Activated naive CD4-positive, alpha-beta T cell treated with anti-CD3 and anti-CD28 coated beads, Interleukin-2, amount 50 U/mL, for 24 hours (primary cell): ENCODE results near the gene FAM90A1.
"Not testable (repeated sequence)": the region's sequence is repeated elsewhere in the genome, so short reads cannot be mapped to it uniquely, and the experiment has no call there.

Source experiments
- H3K27ac Mint-ChIP-seq: one replicate; pipeline ENCODE4 v1.8.0; 2021; ENCODE audit warnings: mild to moderate bottlenecking, mixed read lengths
- H3K27me3 Mint-ChIP-seq: one replicate; pipeline ENCODE4 v1.8.0; 2021; ENCODE audit warnings: mixed read lengths
- H3K36me3 Mint-ChIP-seq: one replicate; pipeline ENCODE4 v1.8.0; 2021; ENCODE audit warnings: mixed read lengths
- H3K4me1 Mint-ChIP-seq: one replicate; pipeline ENCODE4 v1.8.0; 2021; ENCODE audit warnings: mixed read lengths
- H3K4me3 Mint-ChIP-seq: one replicate; pipeline ENCODE4 v1.8.0; 2021; ENCODE audit warnings: mild to moderate bottlenecking, mixed read lengths
- H3K9me3 Mint-ChIP-seq: one replicate; pipeline ENCODE4 v1.8.0; 2021; ENCODE audit warnings: mixed read lengths

The FAM90A1 gene

DNA sequence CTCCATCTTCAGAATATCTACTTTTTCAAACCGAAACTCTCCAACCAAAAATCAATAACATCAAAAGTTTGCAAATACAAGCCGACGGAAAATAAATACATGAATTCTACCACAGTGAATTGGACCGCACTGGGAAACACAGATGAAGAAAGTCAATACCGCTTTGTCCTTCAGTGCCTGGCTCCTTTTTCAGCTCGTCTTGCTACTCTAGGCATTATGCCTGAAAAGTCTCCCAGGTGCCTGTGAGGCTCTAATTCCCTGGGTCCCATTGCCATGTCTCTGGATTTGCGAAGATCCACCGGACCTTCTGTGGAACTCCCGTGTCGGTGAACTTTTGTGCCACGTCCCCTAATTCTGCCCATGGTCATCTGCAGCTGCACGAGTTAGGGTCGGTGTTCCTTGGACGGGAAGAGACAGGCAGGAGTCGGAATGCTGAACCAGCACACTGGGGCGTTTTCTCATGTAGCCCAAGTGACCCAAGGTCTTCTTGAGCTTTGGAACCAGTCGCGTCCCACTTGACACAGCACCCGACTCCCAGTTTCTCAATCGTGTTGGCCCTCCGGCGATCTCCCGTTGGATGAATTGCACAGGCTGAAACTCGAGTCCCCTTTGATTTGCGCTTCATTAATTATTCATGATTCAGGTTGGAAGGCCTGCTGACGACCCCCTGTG, 8.6 kb downstream of the FAM90A1 start:
- not testable (repeated sequence) for H3K36me3 Mint-ChIP-seq, H3K4me3 Mint-ChIP-seq, H3K27ac Mint-ChIP-seq, H3K4me1 Mint-ChIP-seq, H3K9me3 Mint-ChIP-seq, H3K27me3 Mint-ChIP-seq

DNA sequence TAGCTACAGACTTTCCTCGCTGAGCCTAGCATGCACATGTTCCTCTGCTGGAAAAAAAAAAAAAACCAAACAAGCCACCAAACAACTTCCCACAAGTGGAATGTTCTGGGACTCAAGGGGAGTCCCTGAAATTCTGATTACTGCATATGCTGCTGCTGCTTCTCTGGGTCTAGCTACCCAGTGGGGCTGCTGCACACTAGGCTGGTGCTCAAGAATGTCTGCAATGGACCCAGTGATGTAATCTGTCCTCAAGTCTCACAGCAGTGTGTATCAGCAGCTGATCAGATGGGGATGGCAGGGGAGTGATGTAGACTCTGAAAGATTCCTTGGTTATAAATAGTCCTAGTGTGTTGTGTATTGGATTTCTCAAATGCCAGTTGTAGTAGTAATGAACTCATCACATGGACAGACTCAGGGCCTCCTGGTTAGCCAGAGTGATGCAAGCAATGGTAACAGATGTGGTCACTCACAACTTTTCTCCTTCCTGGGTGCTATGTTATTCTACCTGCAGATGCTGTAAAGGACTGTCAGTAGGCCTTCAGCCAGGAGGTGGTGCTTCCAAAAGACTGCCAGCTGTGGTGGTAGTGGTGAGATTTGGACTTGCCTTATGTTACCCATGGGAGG, 29.6 kb downstream of the FAM90A1 start:
- not testable (repeated sequence) for H3K36me3 Mint-ChIP-seq, H3K9me3 Mint-ChIP-seq

DNA sequence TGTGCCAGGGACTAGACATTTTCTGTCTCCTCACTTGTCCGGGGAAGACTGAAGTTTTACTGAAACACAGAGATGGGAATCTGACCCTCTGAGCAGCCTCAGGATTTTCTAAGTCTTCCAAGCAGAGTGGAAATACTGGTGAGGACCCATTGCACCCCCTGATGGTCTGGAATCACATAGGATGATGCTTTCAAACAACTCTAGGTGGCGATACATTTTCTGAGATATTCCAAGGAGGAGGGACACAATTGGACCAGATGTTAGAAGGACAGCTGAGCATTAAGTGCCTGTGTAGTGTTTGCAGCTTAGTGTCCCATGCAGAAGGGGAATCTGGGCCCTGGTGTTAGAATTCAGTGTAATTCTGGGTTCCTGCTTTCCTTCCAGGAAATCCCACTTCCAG, 39.3 kb downstream of the FAM90A1 start:
- not testable (repeated sequence) for H3K4me3 Mint-ChIP-seq, H3K27ac Mint-ChIP-seq, H3K36me3 Mint-ChIP-seq, H3K4me1 Mint-ChIP-seq, H3K27me3 Mint-ChIP-seq, H3K9me3 Mint-ChIP-seq

More for the DNA sequence above, 29.6 kb downstream of the FAM90A1 start:
- not testable (repeated sequence) for H3K4me3 Mint-ChIP-seq, H3K27me3 Mint-ChIP-seq, H3K27ac Mint-ChIP-seq, H3K4me1 Mint-ChIP-seq

- not testable (repeated sequence) for H3K36me3 Mint-ChIP-seq, H3K27ac Mint-ChIP-seq, H3K4me3 Mint-ChIP-seq, H3K27me3 Mint-ChIP-seq, H3K9me3 Mint-ChIP-seq
- H3K4me1 Mint-ChIP-seq = peaks cover 19% of the 10 kb centered on the region
Observed at GRCh38 chr12:8184206-8184605, 43.2 kb downstream of the FAM90A1 start.

GRCh38 chr12:8183346-8183745, 44.1 kb downstream of the FAM90A1 start:
- not testable (repeated sequence) for H3K4me3 Mint-ChIP-seq, H3K36me3 Mint-ChIP-seq, H3K9me3 Mint-ChIP-seq, H3K27ac Mint-ChIP-seq, H3K27me3 Mint-ChIP-seq
- H3K4me1 Mint-ChIP-seq = peaks cover 19% of the 10 kb centered on the region

- H3K27ac Mint-ChIP-seq, H3K4me3 Mint-ChIP-seq, H3K9me3 Mint-ChIP-seq, H3K27me3 Mint-ChIP-seq, H3K36me3 Mint-ChIP-seq: not testable (repeated sequence)
- H3K4me1 Mint-ChIP-seq = peaks cover 19% of the 10 kb centered on the region
Observed at GRCh38 chr12:8182923-8183322, 44.5 kb downstream of the FAM90A1 start.

DNA sequence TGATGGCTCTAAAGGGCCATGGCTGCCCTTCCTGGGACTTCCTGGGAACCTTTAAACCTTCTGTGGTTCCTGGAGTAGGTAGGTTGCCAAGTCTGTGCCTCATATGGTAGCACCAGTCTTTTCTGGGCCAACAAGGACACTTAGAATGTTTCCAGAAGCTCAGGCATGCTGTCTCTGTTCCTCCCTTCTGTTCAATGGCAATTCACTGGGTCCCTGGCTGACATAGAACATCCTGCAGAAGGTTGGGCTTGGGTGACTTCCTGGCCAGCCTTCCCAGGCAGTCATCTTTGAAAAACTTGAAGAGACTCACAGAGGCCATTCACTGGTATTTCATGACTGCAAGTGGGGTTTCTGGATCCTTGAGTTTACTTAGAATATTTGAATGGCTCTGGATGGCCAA, 46.1 kb downstream of the FAM90A1 start:
- not testable (repeated sequence) for H3K36me3 Mint-ChIP-seq, H3K27ac Mint-ChIP-seq, H3K9me3 Mint-ChIP-seq, H3K27me3 Mint-ChIP-seq
- peak overlapping the region; percentile 82 for H3K4me3 Mint-ChIP-seq
- H3K4me1 Mint-ChIP-seq = peaks cover 19% of the 10 kb centered on the region

DNA sequence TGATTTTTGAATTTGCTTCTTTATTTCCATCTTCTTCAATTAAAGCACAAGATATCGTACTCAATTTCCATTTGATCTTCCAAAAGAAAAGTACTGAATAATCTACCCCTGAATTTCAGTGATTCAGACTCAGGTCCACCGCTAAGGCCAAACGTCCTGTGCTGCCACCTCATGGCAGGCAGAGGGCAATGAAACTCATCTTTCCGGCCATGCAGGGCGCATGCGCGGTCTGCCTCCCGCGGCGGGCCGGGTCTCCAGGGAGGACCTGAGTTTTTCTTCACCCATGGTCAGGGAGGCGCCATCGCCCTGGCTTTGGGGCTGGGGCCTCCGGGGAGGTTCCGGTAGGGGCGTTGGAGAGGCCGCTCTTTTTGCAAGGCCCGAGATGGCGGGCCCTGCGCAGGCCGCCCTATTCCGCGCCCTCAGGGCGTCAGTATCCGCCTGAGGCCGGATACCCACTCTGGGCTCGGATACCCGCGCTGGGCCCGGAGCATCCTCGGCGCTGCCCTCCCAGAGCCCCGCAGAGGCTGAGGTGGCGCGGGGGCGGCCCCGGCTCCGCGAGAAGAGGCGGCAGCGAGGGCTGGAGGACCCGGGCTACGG, 47.3 kb downstream of the FAM90A1 start:
- H3K9me3 Mint-ChIP-seq, H3K27me3 Mint-ChIP-seq, H3K36me3 Mint-ChIP-seq: not testable (repeated sequence)
- Mint-ChIP-seq H3K4me3 (peak overlapping the region; percentile 86), H3K4me1 (peaks cover 19% of the 10 kb centered on the region), H3K27ac (peak overlapping the region; percentile 88)

GRCh38 chr12:8172911-8173310, 54.5 kb downstream of the FAM90A1 start:
- H3K36me3 Mint-ChIP-seq, H3K9me3 Mint-ChIP-seq, H3K27me3 Mint-ChIP-seq, H3K27ac Mint-ChIP-seq, H3K4me3 Mint-ChIP-seq, H3K4me1 Mint-ChIP-seq: not testable (repeated sequence)
